ENCODE measurements around the gene IGFLR1.
A peak's percentile ranks its signal among the peaks of the same experiment; 100 is the strongest.

IGFLR1 gene

DNA sequence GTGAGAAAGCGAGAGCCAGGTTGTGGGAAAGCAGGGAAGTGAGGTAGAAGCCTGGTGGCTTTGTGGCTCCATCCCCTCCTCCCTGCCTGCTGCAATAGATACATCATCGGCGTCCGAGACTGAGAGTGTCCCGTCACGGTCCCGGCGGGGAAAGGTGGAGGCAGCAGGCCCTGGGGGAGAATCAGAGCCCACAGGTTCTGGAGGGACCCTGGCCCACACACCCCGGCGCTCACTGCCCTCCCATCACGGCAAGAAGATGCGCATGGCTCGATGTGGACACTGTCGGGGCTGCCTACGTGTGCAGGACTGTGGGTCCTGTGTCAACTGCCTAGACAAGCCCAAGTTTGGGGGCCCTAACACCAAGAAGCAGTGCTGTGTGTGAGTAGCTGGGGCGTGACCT is 19.4 kb downstream of the IGFLR1 start:
- no peak for DNase-seq

DNA sequence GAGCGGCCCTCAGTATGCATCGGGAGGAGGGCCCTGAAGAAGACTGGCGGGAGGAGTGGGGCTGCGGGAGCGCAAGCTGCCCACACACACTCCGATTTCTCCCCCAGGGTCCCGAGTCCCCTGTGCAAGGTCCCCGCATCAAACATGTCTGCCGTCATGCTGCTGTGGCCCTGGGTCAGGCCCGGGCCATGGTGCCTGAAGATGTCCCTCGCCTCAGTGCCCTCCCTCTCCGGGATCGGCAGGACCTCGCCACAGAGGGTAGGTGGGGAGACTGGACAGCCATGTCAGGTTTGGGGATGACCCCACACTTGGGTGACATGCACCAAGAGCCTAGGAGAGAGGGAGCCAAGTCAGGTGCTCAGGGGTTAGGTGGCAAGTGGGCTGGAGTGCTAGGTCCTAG is 19.8 kb downstream of the IGFLR1 start:
- DNase-seq = no peak

DNA sequence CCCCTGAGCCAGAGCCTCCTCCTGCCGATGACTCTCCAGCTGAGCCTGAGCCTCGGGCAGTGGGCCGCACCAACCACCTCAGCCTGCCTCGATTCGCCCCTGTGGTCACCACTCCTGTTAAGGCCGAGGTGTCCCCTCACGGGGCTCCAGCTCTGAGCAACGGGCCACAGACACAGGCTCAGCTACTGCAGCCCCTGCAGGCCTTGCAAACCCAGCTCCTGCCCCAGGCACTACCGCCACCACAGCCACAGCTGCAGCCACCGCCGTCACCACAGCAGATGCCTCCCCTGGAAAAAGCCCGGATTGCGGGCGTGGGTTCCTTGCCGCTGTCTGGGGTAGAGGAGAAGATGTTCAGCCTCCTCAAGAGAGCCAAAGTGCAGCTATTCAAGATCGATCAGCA is 20.9 kb downstream of the IGFLR1 start:
- DNase-seq = no peak

DNA sequence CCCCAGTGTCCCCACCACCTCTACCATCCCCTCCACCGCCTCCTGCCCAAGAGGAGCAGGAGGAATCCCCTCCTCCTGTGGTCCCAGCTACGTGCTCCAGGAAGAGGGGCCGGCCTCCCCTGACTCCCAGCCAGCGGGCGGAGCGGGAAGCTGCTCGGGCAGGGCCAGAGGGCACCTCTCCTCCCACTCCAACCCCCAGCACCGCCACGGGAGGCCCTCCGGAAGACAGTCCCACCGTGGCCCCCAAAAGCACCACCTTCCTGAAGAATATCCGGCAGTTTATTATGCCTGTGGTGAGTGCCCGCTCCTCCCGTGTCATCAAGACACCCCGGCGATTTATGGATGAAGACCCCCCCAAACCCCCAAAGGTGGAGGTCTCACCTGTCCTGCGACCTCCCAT is 21.6 kb downstream of the IGFLR1 start:
- DNase-seq = no peak

DNA sequence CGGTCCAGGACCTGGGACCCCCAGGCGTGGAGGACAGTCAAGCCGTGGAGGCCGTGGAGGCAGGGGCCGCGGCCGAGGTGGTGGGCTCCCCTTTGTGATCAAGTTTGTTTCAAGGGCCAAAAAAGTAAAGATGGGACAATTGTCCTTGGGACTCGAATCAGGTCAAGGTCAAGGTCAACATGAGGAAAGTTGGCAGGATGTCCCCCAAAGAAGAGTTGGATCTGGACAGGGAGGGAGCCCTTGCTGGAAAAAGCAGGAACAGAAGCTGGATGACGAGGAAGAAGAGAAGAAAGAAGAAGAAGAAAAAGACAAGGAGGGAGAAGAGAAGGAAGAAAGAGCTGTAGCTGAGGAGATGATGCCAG is 22.1 kb downstream of the IGFLR1 start:
- no peak for DNase-seq

DNA sequence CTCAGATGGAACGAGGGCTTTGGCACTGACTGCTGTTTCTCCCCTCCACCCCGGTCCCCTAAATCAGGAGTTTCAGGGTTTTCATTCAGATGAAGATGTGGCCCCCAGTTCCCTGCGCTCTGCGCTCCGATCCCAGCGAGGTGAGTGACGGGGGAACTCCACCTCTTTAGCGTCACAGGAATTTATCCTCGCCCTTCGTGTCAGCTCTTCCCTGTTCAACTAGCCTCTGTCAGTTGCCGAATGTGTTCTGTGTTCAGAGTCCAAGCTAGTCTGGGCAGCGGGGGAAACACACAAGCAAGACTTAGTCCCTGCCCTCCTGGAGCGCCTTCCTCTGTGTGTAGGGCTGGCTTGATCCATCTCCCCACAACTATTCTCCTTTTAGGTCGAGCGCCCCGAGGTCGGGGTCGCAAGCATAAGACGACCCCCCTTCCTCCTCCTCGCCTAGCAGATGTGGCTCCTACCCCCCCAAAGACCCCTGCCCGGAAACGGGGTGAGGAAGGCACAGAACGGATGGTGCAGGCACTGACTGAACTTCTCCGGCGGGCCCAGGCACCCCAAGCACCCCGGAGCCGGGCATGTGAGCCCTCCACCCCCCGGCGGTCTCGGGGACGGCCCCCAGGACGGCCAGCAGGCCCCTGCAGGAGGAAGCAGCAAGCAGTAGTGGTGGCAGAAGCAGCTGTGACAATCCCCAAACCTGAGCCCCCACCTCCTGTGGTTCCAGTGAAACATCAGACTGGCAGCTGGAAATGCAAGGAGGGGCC is 22.7 kb downstream of the IGFLR1 start:
- DNase-seq = no peak

DNA sequence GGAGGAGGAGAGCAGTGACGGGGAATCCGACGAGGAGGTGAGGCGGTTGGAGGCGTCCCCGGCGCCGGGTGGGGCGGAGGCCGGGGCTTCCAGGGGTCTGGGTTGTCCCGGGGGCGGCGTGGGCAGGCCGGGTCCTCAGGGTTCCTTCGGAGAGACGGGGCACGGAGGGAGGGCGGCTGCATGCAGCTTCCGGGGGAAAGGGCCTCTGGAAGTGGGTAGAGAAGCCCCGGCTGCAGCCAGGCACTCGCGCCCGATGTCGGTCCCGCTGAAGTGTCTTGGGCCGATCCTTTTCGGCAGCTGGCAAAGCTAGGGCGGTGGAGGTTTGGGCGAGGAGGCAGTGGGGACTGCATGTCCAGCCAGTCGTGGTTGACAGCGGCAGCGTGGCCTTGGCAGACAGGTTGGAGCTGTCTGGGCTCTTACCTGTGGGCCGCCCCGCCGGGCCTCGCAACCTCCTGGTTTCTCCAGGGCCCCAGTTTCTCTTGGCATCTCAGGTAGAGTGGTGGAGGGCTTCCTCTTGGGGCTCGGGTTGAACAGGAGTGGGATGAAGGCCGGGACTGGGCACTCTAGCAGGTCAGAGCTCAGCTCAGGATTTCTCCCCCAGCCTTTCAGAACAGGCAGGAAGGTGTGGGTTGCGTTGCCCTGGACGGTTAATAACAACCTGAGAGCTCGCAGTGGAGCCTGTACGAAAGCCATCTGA is 23.8 kb downstream of the IGFLR1 start:
- DNase-seq = peak; percentile 19

DNA sequence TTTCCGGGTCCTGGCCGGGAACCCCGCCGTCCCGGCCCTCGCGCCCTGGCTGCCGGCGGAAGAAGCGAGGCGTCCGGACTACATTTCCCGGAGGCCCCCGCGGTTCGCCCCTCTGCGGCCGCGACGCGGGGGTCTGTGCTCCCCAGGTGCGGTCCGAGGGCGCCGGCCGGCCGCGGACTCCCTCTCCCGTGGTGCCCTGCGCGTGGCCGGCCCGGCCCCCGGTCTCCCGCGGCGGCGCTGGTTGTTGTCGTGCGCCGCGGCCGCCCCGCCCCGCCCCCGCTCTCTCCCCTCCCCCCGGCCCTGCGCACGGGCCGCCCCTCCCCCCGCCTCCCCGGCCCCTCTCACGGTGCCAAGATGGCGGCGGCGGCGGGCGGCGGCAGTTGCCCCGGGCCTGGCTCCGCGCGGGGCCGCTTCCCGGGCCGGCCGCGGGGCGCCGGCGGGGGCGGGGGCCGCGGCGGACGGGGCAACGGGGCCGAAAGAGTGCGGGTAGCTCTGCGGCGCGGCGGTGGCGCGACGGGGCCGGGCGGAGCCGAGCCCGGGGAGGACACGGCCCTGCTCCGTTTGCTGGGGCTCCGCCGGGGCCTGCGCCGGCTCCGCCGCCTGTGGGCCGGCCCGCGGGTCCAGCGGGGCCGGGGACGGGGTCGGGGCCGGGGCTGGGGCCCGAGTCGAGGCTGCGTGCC is 24.4 kb downstream of the IGFLR1 start, which contains the start of gene KMT2B:
Gene KMT2B (plus strand): TSS at position 339 of the 680 bp plus-strand sequence. CDS start 16 bp downstream, at position 355.
- no peak for DNase-seq

DNA sequence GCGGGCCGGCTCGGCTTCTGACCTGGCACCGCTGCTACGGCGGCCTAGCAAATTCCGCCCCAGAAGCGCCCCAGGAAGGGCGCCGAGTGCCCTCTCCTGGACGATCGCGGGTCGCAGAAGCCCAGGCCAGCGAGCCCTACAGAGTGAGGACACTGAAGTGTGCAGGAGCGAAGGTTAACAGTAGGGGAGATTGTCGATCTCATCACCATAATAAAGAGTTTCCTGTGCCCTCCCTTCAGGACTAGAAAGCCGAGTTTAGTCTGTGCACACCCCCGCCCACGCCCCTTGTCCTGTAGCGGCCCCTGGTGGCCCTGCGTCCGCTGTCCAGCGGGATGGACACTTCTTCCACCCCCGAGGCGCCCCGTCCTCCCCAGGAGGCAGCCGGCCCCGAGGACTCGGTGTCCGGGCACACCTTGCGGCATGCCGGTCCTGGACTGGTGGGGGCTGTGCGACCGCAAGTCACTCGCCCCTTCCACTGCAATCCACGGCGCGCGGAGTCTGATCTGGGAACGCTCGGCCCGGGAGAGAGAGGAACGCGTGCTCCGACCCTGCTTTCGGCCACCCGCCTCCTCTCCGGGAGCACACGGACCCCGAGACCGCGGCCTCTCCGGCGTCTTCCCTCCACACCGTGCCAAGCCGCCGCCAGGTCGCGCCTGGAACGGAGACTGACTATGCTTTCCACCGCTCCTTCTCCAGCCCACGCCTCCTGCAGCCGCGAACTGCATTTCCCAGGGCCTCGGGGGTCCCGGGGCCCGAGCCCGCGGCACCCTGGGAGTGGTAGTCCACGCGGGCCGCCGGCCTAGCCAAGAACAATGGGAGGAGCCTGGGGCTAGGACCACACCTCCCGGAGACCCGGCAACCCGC is 25.2 kb downstream of the IGFLR1 start:
- peak; percentile 98 for DNase-seq

DNA sequence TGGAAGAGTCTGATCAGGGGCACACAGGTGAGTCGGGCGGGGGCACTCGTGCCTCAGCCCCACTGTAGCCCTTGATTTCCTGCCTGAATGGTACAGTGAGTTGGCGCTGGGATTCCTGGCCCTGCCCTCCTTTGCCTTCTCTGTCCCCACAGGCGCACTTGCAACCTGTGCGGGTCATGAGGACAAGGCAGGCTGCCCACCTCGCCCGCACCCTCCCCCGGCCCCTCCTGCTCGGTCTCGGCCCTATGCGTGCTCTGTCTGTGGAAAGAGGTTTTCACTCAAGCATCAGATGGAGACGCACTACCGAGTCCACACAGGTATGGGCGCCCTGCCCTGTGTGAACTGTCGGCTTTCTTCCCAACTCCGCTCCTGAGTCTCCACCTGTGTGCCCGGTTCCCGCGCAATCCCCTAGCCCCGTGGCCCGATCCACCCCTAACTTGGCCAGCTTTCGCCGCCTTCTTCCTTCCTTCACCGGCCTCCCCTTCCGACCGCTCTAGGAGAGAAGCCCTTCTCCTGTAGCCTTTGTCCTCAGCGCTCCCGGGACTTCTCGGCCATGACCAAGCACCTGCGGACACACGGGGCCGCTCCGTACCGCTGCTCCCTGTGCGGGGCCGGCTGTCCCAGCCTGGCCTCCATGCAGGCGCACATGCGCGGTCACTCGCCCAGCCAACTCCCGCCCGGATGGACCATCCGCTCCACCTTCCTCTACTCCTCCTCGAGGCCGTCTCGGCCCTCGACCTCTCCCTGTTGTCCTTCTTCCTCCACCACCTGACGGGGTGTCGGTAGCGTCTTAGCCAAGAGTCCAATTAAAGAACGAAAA is 26.1 kb downstream of the IGFLR1 start:
- DNase-seq = no peak

DNA sequence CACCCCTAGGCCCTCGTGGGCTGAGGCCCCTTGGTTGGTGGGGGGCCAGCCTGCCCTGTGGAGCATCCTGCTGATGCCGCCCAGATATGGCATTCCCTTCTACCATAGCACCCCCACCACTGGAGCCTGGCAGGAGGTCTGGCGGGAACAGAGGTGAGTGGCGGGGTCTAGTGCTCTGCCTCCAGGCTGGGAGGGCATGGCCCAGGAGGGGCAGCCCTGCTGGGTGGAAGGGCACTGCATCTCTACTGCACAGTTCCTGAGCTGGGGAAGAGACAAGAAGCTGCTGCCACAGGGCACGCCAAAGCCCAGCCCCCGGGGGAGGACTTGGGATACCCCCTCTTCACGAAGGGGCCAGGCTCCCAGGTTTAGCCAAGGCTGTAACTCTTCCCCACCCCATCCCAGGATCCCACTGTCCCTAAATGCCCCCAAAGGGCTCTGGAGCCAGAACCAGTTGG is 26.9 kb downstream of the IGFLR1 start:
- no peak for DNase-seq

DNA sequence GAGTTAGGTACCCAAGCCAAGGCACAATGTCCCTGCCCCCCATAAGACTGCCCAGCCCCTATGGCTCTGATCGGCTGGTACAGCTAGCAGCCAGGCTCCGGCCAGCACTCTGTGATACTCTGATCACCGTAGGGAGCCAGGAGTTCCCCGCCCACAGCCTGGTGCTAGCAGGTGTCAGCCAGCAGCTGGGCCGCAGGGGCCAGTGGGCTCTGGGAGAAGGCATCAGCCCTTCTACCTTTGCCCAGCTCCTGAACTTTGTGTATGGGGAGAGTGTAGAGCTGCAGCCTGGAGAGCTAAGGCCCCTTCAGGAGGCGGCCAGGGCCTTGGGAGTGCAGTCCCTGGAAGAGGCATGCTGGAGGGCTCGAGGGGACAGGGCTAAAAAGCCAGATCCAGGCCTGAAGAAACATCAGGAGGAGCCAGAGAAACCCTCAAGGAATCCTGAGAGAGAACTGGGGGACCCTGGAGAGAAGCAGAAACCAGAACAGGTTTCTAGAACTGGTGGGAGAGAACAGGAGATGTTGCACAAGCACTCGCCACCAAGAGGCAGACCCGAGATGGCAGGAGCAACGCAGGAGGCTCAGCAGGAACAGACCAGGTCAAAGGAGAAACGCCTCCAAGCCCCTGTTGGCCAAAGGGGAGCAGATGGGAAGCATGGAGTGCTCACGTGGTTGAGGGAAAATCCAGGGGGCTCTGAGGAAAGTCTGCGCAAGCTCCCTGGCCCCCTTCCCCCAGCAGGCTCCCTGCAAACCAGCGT is 27.5 kb downstream of the IGFLR1 start:
- no peak for DNase-seq

DNA sequence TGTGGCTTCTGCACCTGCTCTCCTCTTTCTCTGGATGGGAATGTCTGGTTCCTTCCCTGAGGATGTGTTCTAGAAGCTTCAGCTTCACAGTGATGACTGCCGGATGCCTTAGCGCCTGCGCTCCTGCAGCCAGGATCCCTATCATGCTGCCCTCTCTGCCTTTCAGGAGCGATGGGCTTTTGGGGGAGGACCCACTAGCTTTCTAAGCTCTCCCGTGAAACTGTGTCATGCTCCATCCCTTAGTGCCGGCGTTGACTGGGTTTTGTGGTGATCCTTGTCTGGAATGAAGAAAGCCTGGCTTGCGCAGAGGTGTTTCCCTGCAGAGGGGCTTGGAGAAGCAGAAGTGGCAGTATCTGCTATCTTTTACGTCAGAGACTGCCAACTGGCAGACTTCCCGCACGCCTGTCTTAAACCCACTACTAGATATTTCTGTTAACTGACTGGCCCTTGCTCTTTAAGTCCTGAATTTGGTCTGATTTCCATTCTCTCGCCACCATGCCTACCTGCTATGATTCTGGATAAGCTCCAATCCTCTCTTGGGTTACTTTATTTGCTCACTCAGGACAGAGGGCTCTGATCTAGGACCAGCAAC is 28.3 kb downstream of the IGFLR1 start:
- DNase-seq = no peak

DNA sequence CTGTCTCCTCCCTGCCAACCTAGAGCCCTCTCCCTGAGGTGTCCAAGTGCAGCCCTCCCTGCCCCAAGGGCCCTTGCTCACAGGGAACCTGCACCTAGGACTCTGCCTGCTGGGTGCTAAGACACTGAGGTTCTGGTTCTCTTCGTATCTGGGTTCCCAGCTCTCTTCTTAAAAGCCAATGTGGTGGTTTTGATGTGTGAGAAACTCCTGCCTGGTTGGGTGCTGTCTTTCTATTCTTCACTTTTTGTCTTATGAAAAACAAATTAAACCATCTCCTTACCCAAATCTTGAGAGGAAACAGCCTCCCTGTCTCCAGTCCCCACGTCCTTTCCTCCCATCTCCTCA is 28.8 kb downstream of the IGFLR1 start:
- DNase-seq = no peak

DNA sequence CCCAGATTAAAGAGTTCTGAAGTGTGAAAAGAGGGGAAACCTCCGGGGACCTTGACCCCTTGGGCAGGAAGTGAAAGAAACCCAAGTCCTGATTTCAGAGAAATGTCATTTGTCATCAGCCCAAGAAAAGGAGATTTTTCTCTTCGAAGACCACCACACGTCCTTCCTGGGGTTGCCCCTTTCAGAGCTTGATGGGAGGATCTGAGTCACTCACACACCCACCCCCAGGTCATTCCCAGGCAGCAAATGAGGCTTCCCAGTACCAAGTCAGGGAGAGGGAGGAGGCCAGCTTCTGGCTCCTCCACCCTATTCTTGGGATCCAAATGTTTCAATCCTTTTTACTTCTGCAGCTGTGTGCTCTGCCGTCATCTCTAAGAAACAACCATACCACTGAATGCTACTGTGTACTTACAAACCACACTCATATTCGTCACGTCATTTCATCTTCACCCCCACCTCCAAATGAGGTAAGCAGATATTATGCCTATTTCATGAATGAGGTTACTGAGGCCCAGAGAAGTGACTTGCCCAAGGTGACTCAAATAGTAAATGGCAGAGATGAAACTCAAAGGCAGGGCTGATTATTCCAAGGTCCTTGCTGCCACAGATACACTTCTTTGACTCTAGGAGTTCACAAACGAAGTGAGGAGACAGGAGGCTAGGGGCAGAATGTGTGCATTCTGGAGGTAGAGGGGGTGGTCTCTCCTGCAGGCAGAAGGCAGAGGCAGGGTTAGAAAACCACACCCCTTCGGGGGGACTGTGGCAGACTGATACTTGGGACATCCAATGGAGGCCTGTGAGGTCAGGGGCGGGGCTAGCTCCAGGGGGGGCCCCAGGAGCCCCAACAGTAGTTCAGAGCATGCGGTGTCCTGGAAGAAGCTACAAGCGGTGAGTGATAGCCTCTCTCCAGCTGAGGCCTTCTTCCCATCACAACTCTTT is 29.4 kb downstream of the IGFLR1 start:
- peak; percentile 42 for DNase-seq

DNA sequence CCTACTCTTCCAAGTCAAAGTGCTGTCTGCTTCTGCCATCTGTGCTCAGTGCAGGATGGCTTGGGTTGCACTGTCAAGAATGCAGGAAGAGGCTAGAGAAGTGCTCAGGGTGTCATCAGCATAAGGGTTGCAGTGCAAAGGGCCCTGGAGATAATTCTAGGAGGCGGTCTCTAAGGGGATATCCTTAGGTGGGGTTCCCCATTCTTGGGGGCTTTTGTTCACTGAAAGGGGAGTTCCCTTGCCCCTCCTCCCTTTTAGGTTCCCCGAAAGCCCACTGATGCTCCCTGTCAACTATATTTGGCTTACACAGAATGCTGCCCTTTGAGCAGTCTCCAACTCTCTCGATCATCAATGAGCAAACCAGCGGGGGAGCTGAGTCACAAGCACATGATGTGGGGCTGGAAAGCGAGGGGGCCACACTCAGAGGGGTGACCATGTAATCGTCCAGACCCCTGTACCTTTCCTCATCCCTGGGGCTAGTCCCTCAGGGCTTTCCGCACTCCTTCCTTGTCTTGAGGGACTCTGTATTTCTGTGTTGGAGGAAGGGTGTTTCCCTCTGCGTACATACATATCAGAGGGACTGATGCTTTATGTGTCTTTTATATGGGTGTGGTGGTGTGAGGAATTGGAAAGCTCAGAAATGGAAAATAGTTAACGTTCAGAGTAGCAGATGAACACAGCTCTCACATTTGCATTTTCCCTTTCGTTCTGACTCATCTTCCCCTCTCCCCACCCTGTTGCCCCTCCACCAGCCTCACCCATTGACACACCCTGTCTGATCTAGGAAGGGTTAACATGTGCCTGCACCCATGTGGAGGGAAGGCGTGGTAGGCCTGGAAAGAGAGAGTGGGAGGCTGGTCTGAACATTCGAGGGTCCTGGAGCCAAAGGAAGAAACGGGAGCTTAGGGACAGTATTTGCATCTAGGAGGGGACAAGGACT is 31.2 kb downstream of the IGFLR1 start:
- no peak for DNase-seq

DNA sequence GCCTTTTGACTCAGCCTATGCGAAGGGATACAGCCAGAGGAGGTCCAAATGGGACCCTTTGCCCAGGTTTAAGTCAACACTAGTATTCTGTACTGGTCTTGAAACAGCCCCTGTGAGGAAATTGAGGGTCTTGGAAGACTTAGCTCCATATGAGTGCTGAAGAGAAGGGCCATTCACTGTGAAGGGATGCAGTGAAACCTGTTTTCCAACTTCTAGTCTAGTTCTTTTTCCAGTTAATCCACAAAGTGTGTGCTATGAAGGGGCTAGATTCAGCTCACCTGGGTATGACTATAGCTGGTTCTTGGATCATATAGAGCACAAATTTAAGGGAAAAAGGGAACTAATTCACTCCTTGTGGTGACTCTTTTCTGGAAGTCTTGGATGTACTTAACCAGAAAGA is 33.9 kb downstream of the IGFLR1 start:
- no peak for DNase-seq

DNA sequence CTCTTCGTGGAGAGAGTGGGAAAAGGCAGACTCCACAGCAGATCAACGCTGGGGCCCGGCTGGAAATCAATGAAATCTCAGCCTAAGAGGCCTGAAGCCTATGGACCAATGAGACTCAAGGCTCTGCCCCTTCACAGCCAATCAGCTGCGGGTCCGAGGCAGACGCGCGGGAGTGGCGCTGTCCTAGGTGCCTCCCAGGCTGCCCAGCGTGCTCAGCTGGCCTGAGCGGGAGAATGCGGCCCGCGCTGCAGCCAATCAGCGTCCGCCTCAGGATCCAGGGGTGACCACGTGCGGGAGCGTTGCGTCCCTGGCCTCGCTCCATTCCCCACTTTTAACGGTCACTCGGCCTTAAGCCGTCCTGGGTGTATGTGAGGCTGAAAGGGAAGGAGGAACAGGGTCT is 38.0 kb downstream of the IGFLR1 start, which contains the start of gene ZBTB32:
Gene ZBTB32 (plus strand): TSS at position 341 of the 400 bp plus-strand sequence. CDS start 10,069 bp downstream, outside the sequence.
- no peak for DNase-seq
